GM12875 (cell line): ENCODE measurements around the gene DIPK2A.
A peak's percentile ranks its signal among the peaks of the same experiment; 100 is the strongest.

ENCODE experiments used
- H3K4me3 ChIP-seq: one replicate; pipeline ENCODE4 v1.5.1; 2011; ENCODE audit warnings: low read depth, low read length, control low read depth
- CTCF ChIP-seq: IDR thresholded peaks from 2 replicates; pipeline ENCODE4 v1.5.1; 2011; ENCODE audit warnings: low read depth, mild to moderate bottlenecking, control low read depth, inconsistent platforms, low read length, moderate library complexity, borderline replicate concordance; ENCODE audit not compliant: insufficient read depth

The DIPK2A gene

GRCh38 chr3:143961342-143961741 lies 10.3 kb upstream of the DIPK2A start:
- TF ChIP-seq CTCF, result no peak
- H3K4me3 ChIP-seq, result no peak overlapping the region

- no peak for TF ChIP-seq CTCF
- H3K4me3 ChIP-seq, result no peak overlapping the region
Measured at GRCh38 chr3:143963946-143964345, 7.7 kb upstream of the DIPK2A start.

- TF ChIP-seq CTCF, result peak; percentile 24; the same call in 1 of the 2 replicates
- peak overlapping the region; percentile 86 for H3K4me3 ChIP-seq
Measured at GRCh38 chr3:143970773-143971358, 757 bp upstream of the DIPK2A start.

GRCh38 chr3:143972155-143972504 lies 507 bp downstream of the DIPK2A start:
- TF ChIP-seq CTCF, result no peak
- H3K4me3 ChIP-seq, result peak overlapping the region; percentile 86

GRCh38 chr3:143972505-143973258 lies 1.1 kb downstream of the DIPK2A start:
- peak overlapping the region; percentile 86 for H3K4me3 ChIP-seq
- peak; percentile 46; the same call in 1 of the 2 replicates for TF ChIP-seq CTCF

GRCh38 chr3:143973259-143974021 lies 1.8 kb downstream of the DIPK2A start:
- H3K4me3 ChIP-seq, result peak overlapping the region; percentile 86
- TF ChIP-seq CTCF, result no peak; the same call in 1 of the 2 replicates
